ENCODE measurements around the gene TTC3.

Gene TTC3

GRCh38 chr21:37199057-37199924 lies 126.2 kb downstream of the TTC3 start:
- H3K4me3 ChIP-seq (ENCODE audit: low read depth, low read length), result no peak overlapping the region
- no peak for TF ChIP-seq CTCF (IDR thresholded peaks at IDR 0.05; ENCODE audit: insufficient read depth, low read depth, low read length, missing control alignments)
- DNase-seq (ENCODE audit: low read depth), result no peak

GRCh38 chr21:37200641-37201480 lies 127.8 kb downstream of the TTC3 start:
- no peak for TF ChIP-seq CTCF (IDR thresholded peaks at IDR 0.05; ENCODE audit: insufficient read depth, low read depth, low read length, missing control alignments)
- H3K4me3 ChIP-seq (ENCODE audit: low read depth, low read length), result no peak overlapping the region
- DNase-seq (ENCODE audit: low read depth), result no peak

- no peak for DNase-seq (ENCODE audit: low read depth)
- no peak overlapping the region for H3K4me3 ChIP-seq (ENCODE audit: low read depth, low read length)
- TF ChIP-seq CTCF (IDR thresholded peaks at IDR 0.05; ENCODE audit: insufficient read depth, low read depth, low read length, missing control alignments), result no peak
Measured at GRCh38 chr21:37202221-37203110, 129.4 kb downstream of the TTC3 start.

- TF ChIP-seq CTCF (IDR thresholded peaks at IDR 0.05; ENCODE audit: insufficient read depth, low read depth, low read length, missing control alignments), result no peak
- DNase-seq (ENCODE audit: low read depth), result no peak
- H3K4me3 ChIP-seq (ENCODE audit: low read depth, low read length), result no peak overlapping the region
Measured at GRCh38 chr21:37204580-37204979, 131.5 kb downstream of the TTC3 start.

GRCh38 chr21:37206496-37206895 lies 133.4 kb downstream of the TTC3 start:
- H3K4me3 ChIP-seq (ENCODE audit: low read depth, low read length), result peak overlapping the region; percentile 63; the same call in 1 of the 2 replicates
- DNase-seq (ENCODE audit: low read depth), result peak; percentile 47
- TF ChIP-seq CTCF (IDR thresholded peaks at IDR 0.05; ENCODE audit: insufficient read depth, low read depth, low read length, missing control alignments), result no peak

- peak overlapping the region; percentile 63 for H3K4me3 ChIP-seq (ENCODE audit: low read depth, low read length)
- DNase-seq (ENCODE audit: low read depth), result peak; percentile 91
- no peak for TF ChIP-seq CTCF (IDR thresholded peaks at IDR 0.05; ENCODE audit: insufficient read depth, low read depth, low read length, missing control alignments)
Measured at GRCh38 chr21:37207441-37208009, 134.5 kb downstream of the TTC3 start.

Measured in GM12865 (cell line).